Upper lobe of left lung (tissue), 6 donors: ENCODE results near the gene PCCB. TPM values are rescaled to one million over a fixed set of nuclear protein-coding genes. Genes with fewer than 3 reads are reported as not detected.

Source experiments
- ATAC-seq, 2 donors: fragments of 200-7000 bp; cut with Tn5 transposase; one replicate each; pipeline ENCODE4 v1.9.1; 2022; ENCODE audit warnings: mild to moderate bottlenecking in 2 of 2, moderate library complexity in 2 of 2; ENCODE audit not compliant: low FRiP score in 2 of 2
- DNase-seq, 2 donors: peaks; one replicate each; pipeline ENCODE4 v3.0.0-alpha.2; 2019 to 2020
- H3K27ac ChIP-seq, 4 donors: fragments of 200-600 bp; sonication (generic); one replicate each; pipeline ENCODE4 v1.5.1; 2016 to 2019
- H3K27me3 ChIP-seq, 4 donors: fragments of 200-600 bp; sonication (generic); one replicate each; pipeline ENCODE4 v1.5.1; 2017 to 2019
- H3K36me3 ChIP-seq, 4 donors: fragments of 200-600 bp; sonication (generic); one replicate each; pipeline ENCODE4 v1.5.1; 2016 to 2019
- H3K4me1 ChIP-seq, 4 donors: fragments of 200-600 bp; sonication (generic); one replicate each; pipeline ENCODE4 v1.5.1; 2018 to 2019
- H3K4me3 ChIP-seq, 4 donors: fragments of 200-600 bp; sonication (generic); one replicate each; pipeline ENCODE4 v1.5.1; 2017 to 2019; ENCODE audit warnings: mild to moderate bottlenecking in 2 of 4, moderate library complexity in 1 of 4
- H3K9me3 ChIP-seq, 4 donors: fragments of 200-600 bp; sonication (generic); one replicate each; pipeline ENCODE4 v1.5.1; 2018 to 2019
- EP300 ChIP-seq, 4 donors: sonication (generic); formaldehyde crosslinking; IDR thresholded peaks; one replicate each; pipeline ENCODE4 v1.5.1; 2017; ENCODE audit warnings: antibody characterized with exemption in 4 of 4, control low read depth in 2 of 4
- POLR2A ChIP-seq, 4 donors: fragments of 450-650 bp; IDR thresholded peaks; one replicate each; pipeline ENCODE4 v1.5.1; 2016 to 2017; ENCODE audit warnings: antibody characterized with exemption in 4 of 4, mild to moderate bottlenecking in 2 of 4
- POLR2AphosphoS5 ChIP-seq, 2 donors: sonication (generic); formaldehyde crosslinking; IDR thresholded peaks; one replicate each; pipeline ENCODE4 v1.5.1; 2017; ENCODE audit warnings: antibody characterized with exemption in 2 of 2
- WGBS, 2 donors: methylation state at CpG; one replicate each; pipeline ENCODE4 v1.1.5; 2017 to 2018; 5-methylcytosine and 5-hydroxymethylcytosine counted together
- total RNA-seq, 6 donors: library from RNA; depleted of rRNA in 4 of 6; stranded (reverse); fragments of >200 nt in 4 of 6; gene quantifications; one replicate each; pipeline versions ENCODE4 v1.1.0 to v1.2.1, GENCODE V29; 2016 to 2021
- TF ChIP-seq, protein P1 (sequence below), 6 experiments: fragments of 450-650 bp in 4 of 6; fragments of 200-600 bp in 2 of 6; sonication (generic) in 2 of 6; IDR thresholded peaks; one replicate each; pipeline ENCODE4 v1.5.1; 2016 to 2019; ENCODE audit warnings: antibody characterized with exemption in 6 of 6
- donor health status: DM: no; HTN: no; CAD: no; lungs with moderate emphysema.
- donor health status: DM: no; HTN: yes; CAD: no; lungs with severe emphysema.

The PCCB gene
- total RNA-seq, 6 donors from 2014 or later: 5.2 to 44.6 (median 31.2) TPM

GRCh38 chr3:136292500-136292899, 42.4 kb downstream of the PCCB start:
- no peak overlapping the region for H3K4me3 ChIP-seq
- H3K27ac ChIP-seq: no peak overlapping the region
- TF ChIP-seq POLR2AphosphoS5 (IDR thresholded peaks at IDR 0.05) (no peak), EP300 (IDR thresholded peaks at IDR 0.05) (no peak), POLR2A (IDR thresholded peaks at IDR 0.05) (no peak)
- TF ChIP-seq, protein P1, sequence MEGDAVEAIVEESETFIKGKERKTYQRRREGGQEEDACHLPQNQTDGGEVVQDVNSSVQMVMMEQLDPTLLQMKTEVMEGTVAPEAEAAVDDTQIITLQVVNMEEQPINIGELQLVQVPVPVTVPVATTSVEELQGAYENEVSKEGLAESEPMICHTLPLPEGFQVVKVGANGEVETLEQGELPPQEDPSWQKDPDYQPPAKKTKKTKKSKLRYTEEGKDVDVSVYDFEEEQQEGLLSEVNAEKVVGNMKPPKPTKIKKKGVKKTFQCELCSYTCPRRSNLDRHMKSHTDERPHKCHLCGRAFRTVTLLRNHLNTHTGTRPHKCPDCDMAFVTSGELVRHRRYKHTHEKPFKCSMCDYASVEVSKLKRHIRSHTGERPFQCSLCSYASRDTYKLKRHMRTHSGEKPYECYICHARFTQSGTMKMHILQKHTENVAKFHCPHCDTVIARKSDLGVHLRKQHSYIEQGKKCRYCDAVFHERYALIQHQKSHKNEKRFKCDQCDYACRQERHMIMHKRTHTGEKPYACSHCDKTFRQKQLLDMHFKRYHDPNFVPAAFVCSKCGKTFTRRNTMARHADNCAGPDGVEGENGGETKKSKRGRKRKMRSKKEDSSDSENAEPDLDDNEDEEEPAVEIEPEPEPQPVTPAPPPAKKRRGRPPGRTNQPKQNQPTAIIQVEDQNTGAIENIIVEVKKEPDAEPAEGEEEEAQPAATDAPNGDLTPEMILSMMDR (IDR thresholded peaks at IDR 0.05): no peak
- DNase-seq (no peak), ATAC-seq (no peak)
- 89 to 95% methylated on average over 1 of the region's 1 CpG for WGBS, 2 donors
- H3K27me3 ChIP-seq: no peaks in the 10 kb centered on the region
- no peaks in the 10 kb centered on the region for H3K9me3 ChIP-seq
- H3K36me3 ChIP-seq: peaks cover 0 to 18% (median 2%) of the 10 kb centered on the region in 4 donors
- H3K4me1 ChIP-seq: no peaks in the 10 kb centered on the region

- TF ChIP-seq EP300 (IDR thresholded peaks at IDR 0.05) (no peak), POLR2A (IDR thresholded peaks at IDR 0.05) (no peak), POLR2AphosphoS5 (IDR thresholded peaks at IDR 0.05) (no peak)
- TF ChIP-seq, protein P1 (IDR thresholded peaks at IDR 0.05): no peak
- ATAC-seq (no peak), DNase-seq (no peak)
- Histone ChIP-seq H3K27me3 (no peaks in the 10 kb centered on the region), H3K9me3 (no peaks in the 10 kb centered on the region), H3K4me1 (no peaks in the 10 kb centered on the region), H3K4me3 (no peak overlapping the region), H3K36me3 (peaks cover 3 to 25% (median 6%) of the 10 kb centered on the region in 4 donors), H3K27ac (no peak overlapping the region)
- 89 to 94% methylated on average over 2 of the region's 2 CpGs for WGBS, 2 donors
Measured at GRCh38 chr3:136293279-136293678, 43.1 kb downstream of the PCCB start.

DNA sequence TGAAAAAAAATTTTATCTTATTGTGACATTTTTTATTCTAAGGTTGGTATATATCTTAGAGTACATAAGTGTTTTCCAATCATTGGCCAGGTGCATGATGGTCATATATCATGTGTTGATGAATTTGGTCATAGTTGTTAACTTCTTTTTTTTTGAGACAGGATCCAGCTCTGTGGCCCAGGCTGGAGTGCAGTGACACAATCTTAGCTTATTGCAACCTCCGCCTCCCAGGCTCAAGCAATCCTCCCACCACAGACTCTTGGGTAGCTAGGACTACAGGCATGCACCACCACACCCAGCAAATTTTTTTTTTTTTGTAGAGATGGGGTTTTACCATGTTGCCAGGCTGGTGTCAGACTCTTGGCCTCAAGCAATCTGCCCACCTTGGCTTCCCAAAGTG, 44.0 kb downstream of the PCCB start:
- Histone ChIP-seq H3K36me3 (peaks cover 3 to 34% (median 9%) of the 10 kb centered on the region in 4 donors), H3K4me3 (no peak overlapping the region), H3K9me3 (no peaks in the 10 kb centered on the region), H3K27me3 (no peaks in the 10 kb centered on the region), H3K4me1 (no peaks in the 10 kb centered on the region), H3K27ac (no peak overlapping the region)
- 90 to 100% methylated on average over 1 of the region's 1 CpG for WGBS, 2 donors
- no peak for ATAC-seq
- TF ChIP-seq POLR2A (IDR thresholded peaks at IDR 0.05): no peak
- DNase-seq: no peak

DNA sequence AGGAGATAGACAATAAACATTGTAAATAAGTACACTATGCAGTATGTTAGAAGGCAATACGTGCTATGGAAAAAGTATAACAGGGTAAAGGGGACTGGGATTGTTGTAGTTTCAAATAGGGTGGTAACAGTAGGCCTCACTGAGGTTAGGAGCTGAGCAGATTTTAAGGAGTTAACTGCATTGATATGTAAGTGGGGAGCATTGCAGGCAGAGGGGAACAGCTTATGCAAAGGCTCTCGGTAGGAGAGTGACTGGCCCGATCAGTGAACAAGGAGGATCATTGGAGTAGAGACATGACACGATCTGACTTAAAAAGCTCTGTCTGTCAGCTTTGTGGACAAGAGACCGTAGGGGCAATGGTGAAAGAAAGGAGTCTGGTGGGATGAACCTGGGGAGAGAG, 46.8 kb downstream of the PCCB start:
- Histone ChIP-seq H3K27ac (no peak overlapping the region), H3K36me3 (peaks cover 8 to 54% (median 21%) of the 10 kb centered on the region in 4 donors), H3K4me3 (no peak overlapping the region), H3K9me3 (no peaks in the 10 kb centered on the region), H3K27me3 (no peaks in the 10 kb centered on the region), H3K4me1 (no peaks in the 10 kb centered on the region)
- no peak for DNase-seq
- WGBS, 2 donors: 86 to 91% methylated on average over 5 of the region's 5 CpGs
- ATAC-seq: no peak
- TF ChIP-seq POLR2AphosphoS5 (IDR thresholded peaks at IDR 0.05): no peak
- TF ChIP-seq EP300 (IDR thresholded peaks at IDR 0.05): no peak
- TF ChIP-seq POLR2A (IDR thresholded peaks at IDR 0.05): no peak

GRCh38 chr3:136297826-136298225, 47.7 kb downstream of the PCCB start:
- no peaks in the 10 kb centered on the region for H3K27me3 ChIP-seq
- WGBS, 2 donors: 96 to 100% methylated on average over 8 of the region's 8 CpGs
- H3K4me3 ChIP-seq: no peak overlapping the region
- DNase-seq (peak in 1 of 2 donors; percentile 39), ATAC-seq (peak in 1 of 2 donors; percentile 28)
- peaks cover 8 to 54% (median 21%) of the 10 kb centered on the region in 4 donors for H3K36me3 ChIP-seq
- TF ChIP-seq EP300 (IDR thresholded peaks at IDR 0.05) (no peak), POLR2A (IDR thresholded peaks at IDR 0.05) (no peak), POLR2AphosphoS5 (IDR thresholded peaks at IDR 0.05) (no peak)
- TF ChIP-seq, protein P1 (IDR thresholded peaks at IDR 0.05): no peak
- no peak overlapping the region for H3K27ac ChIP-seq
- no peaks in the 10 kb centered on the region for H3K9me3 ChIP-seq
- no peaks in the 10 kb centered on the region for H3K4me1 ChIP-seq

- H3K36me3 ChIP-seq: peaks cover 5 to 48% (median 21%) of the 10 kb centered on the region in 4 donors
- no peaks in the 10 kb centered on the region for H3K9me3 ChIP-seq
- H3K4me1 ChIP-seq: no peaks in the 10 kb centered on the region
- no peak for ATAC-seq
- no peak for TF ChIP-seq POLR2AphosphoS5 (IDR thresholded peaks at IDR 0.05)
- no peak for TF ChIP-seq EP300 (IDR thresholded peaks at IDR 0.05)
- TF ChIP-seq, protein P1 (IDR thresholded peaks at IDR 0.05): no peak
- no peak for TF ChIP-seq POLR2A (IDR thresholded peaks at IDR 0.05)
- H3K27me3 ChIP-seq: no peaks in the 10 kb centered on the region
- H3K4me3 ChIP-seq: no peak overlapping the region
- DNase-seq: no peak
- H3K27ac ChIP-seq: no peak overlapping the region
- WGBS, 2 donors: 93 to 98% methylated on average over 2 of the region's 2 CpGs
Measured at GRCh38 chr3:136300444-136300843, 50.3 kb downstream of the PCCB start.
